HEK293 (cell line): Measurements from ENCODE around the gene OR6B3.

ENCODE experiments used
- CTCF ChIA-PET: fragments of 350-600 bp; formaldehyde crosslinking; extraction: SDS; loops from one replicate; lab custom pipeline; 2021; ENCODE audit warnings: antibody characterized with exemption; lab: Yijun Ruan, JAX
- POLR2A ChIA-PET: fragments of 300-600 bp; formaldehyde crosslinking; extraction: SDS; loops from one replicate; lab custom pipeline; 2020; ENCODE audit warnings: antibody characterized with exemption, inconsistent platforms; lab: Yijun Ruan, JAX
- H3K27ac ChIP-seq: fragments of 200-500 bp; sonication (Bioruptor generic); 2 replicates; pipeline ENCODE4 v1.5.1; 2014; ENCODE audit warnings: low read depth, low read length, control low read depth, inconsistent platforms; ENCODE audit errors: extremely low read depth
- H3K36me3 ChIP-seq, 2 experiments: fragments of 200-500 bp in 1 of 2; sonication (Bioruptor generic) in 1 of 2; 1 replicate in 1 of 2; 2 replicates in 1 of 2; pipeline ENCODE4 v1.5.1; 2014 to 2017; ENCODE audit warnings: inconsistent platforms in 2 of 2, low read length in 2 of 2; ENCODE audit not compliant: control insufficient read depth in 2 of 2, insufficient read depth in 1 of 2
- H3K4me1 ChIP-seq: fragments of 200-500 bp; sonication (Bioruptor generic); 2 replicates; pipeline ENCODE4 v1.5.1; 2014; ENCODE audit warnings: mild to moderate bottlenecking, low read length, inconsistent platforms; ENCODE audit not compliant: control insufficient read depth, insufficient read depth
- H3K4me3 ChIP-seq: 2 replicates; pipeline ENCODE4 v1.5.1; 2011; ENCODE audit warnings: low read depth, mild to moderate bottlenecking, control low read depth, low read length, moderate library complexity
- H3K9me3 ChIP-seq: fragments of 200-500 bp; sonication (Bioruptor generic); 2 replicates; pipeline ENCODE4 v1.5.1; 2014; ENCODE audit warnings: low read depth, low read length, inconsistent platforms; ENCODE audit not compliant: control insufficient read depth, insufficient read depth
- BCL6B ChIP-seq: fragments of 450-650 bp; formaldehyde crosslinking; IDR thresholded peaks from 2 replicates; pipeline ENCODE4 v1.5.1; 2017; ENCODE audit warnings: missing biosample characterization, missing genetic modification characterization
- HOXA7 ChIP-seq: sonication (generic); formaldehyde crosslinking; IDR thresholded peaks from 2 replicates; pipeline ENCODE4 v1.8.1; 2022; ENCODE audit warnings: missing genetic modification reagents, borderline replicate concordance
- PBX3 ChIP-seq: sonication (generic); formaldehyde crosslinking; IDR thresholded peaks from 2 replicates; pipeline ENCODE4 v1.8.1; 2022; ENCODE audit warnings: mild to moderate bottlenecking, moderate library complexity, missing genetic modification reagents
- PRDM10 ChIP-seq: fragments of 450-650 bp; formaldehyde crosslinking; IDR thresholded peaks from 2 replicates; pipeline ENCODE4 v1.5.1; 2016; ENCODE audit warnings: missing biosample characterization, missing genetic modification characterization
- RBAK ChIP-seq: fragments of 450-650 bp; formaldehyde crosslinking; IDR thresholded peaks from 2 replicates; pipeline ENCODE4 v1.5.1; 2016; ENCODE audit warnings: missing biosample characterization, missing genetic modification characterization
- SP3 ChIP-seq: fragments of 450-650 bp; formaldehyde crosslinking; IDR thresholded peaks from 2 replicates; pipeline ENCODE4 v1.5.1; 2016; ENCODE audit warnings: missing biosample characterization, missing genetic modification characterization
- YY2 ChIP-seq: fragments of 450-650 bp; formaldehyde crosslinking; IDR thresholded peaks from 2 replicates; pipeline ENCODE4 v1.5.1; 2016; ENCODE audit warnings: missing biosample characterization, missing genetic modification characterization
- ZBTB17 ChIP-seq: fragments of 450-650 bp; formaldehyde crosslinking; IDR thresholded peaks from 2 replicates; pipeline ENCODE4 v1.5.1; 2016; ENCODE audit warnings: missing biosample characterization, missing genetic modification characterization
- ZBTB48 ChIP-seq: fragments of 450-650 bp; formaldehyde crosslinking; IDR thresholded peaks from 2 replicates; pipeline ENCODE4 v1.5.1; 2016; ENCODE audit warnings: missing biosample characterization, missing genetic modification characterization
- ZNF140 ChIP-seq: fragments of 450-650 bp; formaldehyde crosslinking; IDR thresholded peaks from 2 replicates; pipeline ENCODE4 v1.5.1; 2016; ENCODE audit warnings: missing biosample characterization, missing genetic modification characterization
- ZNF155 ChIP-seq: fragments of 450-650 bp; formaldehyde crosslinking; IDR thresholded peaks from 2 replicates; pipeline ENCODE4 v1.5.1; 2016; ENCODE audit warnings: missing biosample characterization, missing genetic modification characterization
- ZNF16 ChIP-seq: fragments of 450-650 bp; formaldehyde crosslinking; IDR thresholded peaks from 2 replicates; pipeline ENCODE4 v1.5.1; 2016; ENCODE audit warnings: low read depth, missing biosample characterization, missing genetic modification characterization
- ZNF23 ChIP-seq: fragments of 450-650 bp; formaldehyde crosslinking; IDR thresholded peaks from 2 replicates; pipeline ENCODE4 v1.5.1; 2016; ENCODE audit warnings: missing biosample characterization, missing genetic modification characterization, borderline replicate concordance
- ZNF24 ChIP-seq: fragments of 450-650 bp; formaldehyde crosslinking; IDR thresholded peaks from 2 replicates; pipeline ENCODE4 v1.5.1; 2016; ENCODE audit warnings: missing biosample characterization, missing genetic modification characterization
- ZNF366 ChIP-seq: fragments of 450-650 bp; formaldehyde crosslinking; conservative IDR thresholded peaks from 2 replicates; pipeline ENCODE4 v1.5.1; 2016; ENCODE audit warnings: missing biosample characterization, missing genetic modification characterization
- ZNF423 ChIP-seq: fragments of 450-650 bp; formaldehyde crosslinking; IDR thresholded peaks from 2 replicates; pipeline ENCODE4 v1.5.1; 2016; ENCODE audit warnings: missing biosample characterization, missing genetic modification characterization
- ZNF48 ChIP-seq: fragments of 450-650 bp; formaldehyde crosslinking; IDR thresholded peaks from 2 replicates; pipeline ENCODE4 v1.5.1; 2016; ENCODE audit warnings: missing biosample characterization, missing genetic modification characterization
- ZNF488 ChIP-seq: fragments of 450-650 bp; formaldehyde crosslinking; IDR thresholded peaks from 2 replicates; pipeline ENCODE4 v1.5.1; 2016; ENCODE audit warnings: missing biosample characterization, missing genetic modification characterization
- ZNF585B ChIP-seq: fragments of 450-650 bp; formaldehyde crosslinking; IDR thresholded peaks from 2 replicates; pipeline ENCODE4 v1.5.1; 2016; ENCODE audit warnings: missing biosample characterization, missing genetic modification characterization
- ZNF610 ChIP-seq: fragments of 450-650 bp; formaldehyde crosslinking; IDR thresholded peaks from 2 replicates; pipeline ENCODE4 v1.5.1; 2016; ENCODE audit warnings: missing biosample characterization, missing genetic modification characterization, borderline replicate concordance
- ZNF777 ChIP-seq: fragments of 450-650 bp; formaldehyde crosslinking; IDR thresholded peaks from 2 replicates; pipeline ENCODE4 v1.5.1; 2017; ENCODE audit warnings: missing biosample characterization, missing genetic modification characterization, borderline replicate concordance
- ZNF830 ChIP-seq: fragments of 450-650 bp; IDR thresholded peaks from 2 replicates; pipeline ENCODE4 v1.5.0; 2018; ENCODE audit warnings: missing biosample characterization, missing genetic modification characterization, low read depth, mild to moderate bottlenecking, moderate library complexity
- TF ChIP-seq, protein P1 (sequence below): IDR thresholded peaks from 2 replicates; pipeline ENCODE4 v1.6.1; 2011; ENCODE audit warnings: mild to moderate bottlenecking, low read depth, low read length, borderline replicate concordance
- TF ChIP-seq, protein P2 (sequence below): fragments of 450-650 bp; formaldehyde crosslinking; IDR thresholded peaks from 2 replicates; pipeline ENCODE4 v1.5.1; 2016; ENCODE audit warnings: missing biosample characterization, missing genetic modification characterization

OR6B3 gene

DNA sequence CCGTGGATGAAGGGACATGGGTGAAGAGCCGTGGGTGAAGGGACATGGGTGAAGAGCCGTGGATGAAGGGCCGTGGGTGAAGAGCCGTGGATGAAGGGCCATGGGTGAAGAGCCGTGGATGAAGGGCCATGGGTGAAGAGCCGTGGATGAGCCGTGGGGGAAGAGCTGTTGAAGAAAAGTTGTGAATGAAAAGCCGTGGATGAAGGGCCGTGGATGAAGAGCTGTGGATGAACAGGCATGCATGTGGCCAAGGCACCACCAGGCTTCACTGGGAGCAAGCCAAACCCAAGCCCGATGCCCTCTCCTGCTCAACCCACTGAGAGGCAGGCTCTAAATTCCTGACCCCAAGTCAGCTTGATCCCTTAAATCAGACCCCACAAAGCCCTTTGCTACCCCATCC lies 10.6 kb downstream of the OR6B3 start (continued):
- no peak for TF ChIP-seq PRDM10 (tag by site-specific recombination)
- no peak for TF ChIP-seq RBAK
- no peak for TF ChIP-seq YY2 (tag by site-specific recombination)
- TF ChIP-seq HOXA7 (CRISPR knock-in tag) = no peak
- TF ChIP-seq, protein P1, sequence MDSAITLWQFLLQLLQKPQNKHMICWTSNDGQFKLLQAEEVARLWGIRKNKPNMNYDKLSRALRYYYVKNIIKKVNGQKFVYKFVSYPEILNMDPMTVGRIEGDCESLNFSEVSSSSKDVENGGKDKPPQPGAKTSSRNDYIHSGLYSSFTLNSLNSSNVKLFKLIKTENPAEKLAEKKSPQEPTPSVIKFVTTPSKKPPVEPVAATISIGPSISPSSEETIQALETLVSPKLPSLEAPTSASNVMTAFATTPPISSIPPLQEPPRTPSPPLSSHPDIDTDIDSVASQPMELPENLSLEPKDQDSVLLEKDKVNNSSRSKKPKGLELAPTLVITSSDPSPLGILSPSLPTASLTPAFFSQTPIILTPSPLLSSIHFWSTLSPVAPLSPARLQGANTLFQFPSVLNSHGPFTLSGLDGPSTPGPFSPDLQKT = no peak

GRCh38 chr2:240041363-240041762 lies 12.0 kb downstream of the OR6B3 start:
- no peak for TF ChIP-seq ZBTB48 (tag by site-specific recombination)
- no peak for TF ChIP-seq ZNF777 (tag by site-specific recombination)
- no peak for TF ChIP-seq ZNF366 (tag by site-specific recombination)
- no peak for TF ChIP-seq ZNF610
- TF ChIP-seq ZNF585B (tag by site-specific recombination) = no peak
- TF ChIP-seq PBX3 = no peak
- TF ChIP-seq ZNF830 (tag by site-specific recombination) = no peak
- TF ChIP-seq ZNF423 (tag by site-specific recombination) = no peak
- TF ChIP-seq ZNF155 (tag by site-specific recombination) = no peak
- no peak for TF ChIP-seq ZNF48
- Histone ChIP-seq H3K4me3 (no peak overlapping the region), H3K36me3 (no peaks in the 10 kb centered on the region), H3K9me3 (no peaks in the 10 kb centered on the region), H3K4me1 (no peaks in the 10 kb centered on the region), H3K27ac (no peak overlapping the region)
- ChIA-PET POLR2A (no interaction called here), CTCF (interaction anchor here (0.7 kb wide), 1 partner anchor 14 kb away, joined by 4 read pairs; no protein-coding TSS in a partner anchor)

- POLR2A ChIA-PET = no interaction called here
- Histone ChIP-seq H3K4me3 (no peak overlapping the region), H3K27ac (no peak overlapping the region), H3K9me3 (no peaks in the 10 kb centered on the region), H3K36me3 (no peaks in the 10 kb centered on the region), H3K4me1 (no peaks in the 10 kb centered on the region)
- CTCF ChIA-PET = interaction anchor here (1.4 kb wide), 1 partner anchor 113 kb away, joined by 3 read pairs; no protein-coding TSS in a partner anchor
- no peak for TF ChIP-seq ZNF24
- no peak for TF ChIP-seq RBAK
- TF ChIP-seq, protein P2, sequence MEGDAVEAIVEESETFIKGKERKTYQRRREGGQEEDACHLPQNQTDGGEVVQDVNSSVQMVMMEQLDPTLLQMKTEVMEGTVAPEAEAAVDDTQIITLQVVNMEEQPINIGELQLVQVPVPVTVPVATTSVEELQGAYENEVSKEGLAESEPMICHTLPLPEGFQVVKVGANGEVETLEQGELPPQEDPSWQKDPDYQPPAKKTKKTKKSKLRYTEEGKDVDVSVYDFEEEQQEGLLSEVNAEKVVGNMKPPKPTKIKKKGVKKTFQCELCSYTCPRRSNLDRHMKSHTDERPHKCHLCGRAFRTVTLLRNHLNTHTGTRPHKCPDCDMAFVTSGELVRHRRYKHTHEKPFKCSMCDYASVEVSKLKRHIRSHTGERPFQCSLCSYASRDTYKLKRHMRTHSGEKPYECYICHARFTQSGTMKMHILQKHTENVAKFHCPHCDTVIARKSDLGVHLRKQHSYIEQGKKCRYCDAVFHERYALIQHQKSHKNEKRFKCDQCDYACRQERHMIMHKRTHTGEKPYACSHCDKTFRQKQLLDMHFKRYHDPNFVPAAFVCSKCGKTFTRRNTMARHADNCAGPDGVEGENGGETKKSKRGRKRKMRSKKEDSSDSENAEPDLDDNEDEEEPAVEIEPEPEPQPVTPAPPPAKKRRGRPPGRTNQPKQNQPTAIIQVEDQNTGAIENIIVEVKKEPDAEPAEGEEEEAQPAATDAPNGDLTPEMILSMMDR (tag by site-specific recombination) = no peak
- no peak for TF ChIP-seq ZNF830 (tag by site-specific recombination)
- TF ChIP-seq BCL6B (tag by site-specific recombination) = no peak
- TF ChIP-seq ZNF16 (tag by site-specific recombination) = no peak
- TF ChIP-seq ZNF488 = no peak
- TF ChIP-seq ZNF23 (tag by site-specific recombination) = no peak
- no peak for TF ChIP-seq ZNF140 (tag by site-specific recombination)
- TF ChIP-seq SP3 (tag by site-specific recombination) = no peak
- no peak for TF ChIP-seq ZBTB17 (tag by site-specific recombination)
Measured at GRCh38 chr2:240037358-240037757, 16.0 kb downstream of the OR6B3 start.
